H1 (cell line): ENCODE measurements around the gene LRRC4C. TPM values are rescaled to one million over a fixed set of nuclear protein-coding genes. Genes with fewer than 3 reads are reported as not detected.

Experiments used
- CTCF ChIA-PET: fragments of 300-600 bp; sonication (Branson Sonifier 250); formaldehyde crosslinking; loops from one replicate; lab custom pipeline; 2021; ENCODE audit not compliant: partially characterized antibody; lab: Charles Lee
- POLR2A ChIA-PET: fragments of 300-600 bp; sonication (Branson Sonifier 250); formaldehyde crosslinking; loops from one replicate; lab custom pipeline; 2021; ENCODE audit warnings: inconsistent platforms; ENCODE audit not compliant: partially characterized antibody; lab: Charles Lee
- DNase-seq, 2 experiments: peaks; one replicate each; pipeline versions ENCODE4 v3.0.0 to v3.0.0-alpha.2; 2010 to 2022; ENCODE audit warnings: low spot score in 2 of 2, low read depth in 1 of 2, mixed read lengths in 1 of 2
- FAIRE-seq: peaks from 2 replicates; lab custom pipeline; 2011; peaks lifted over from hg19 to GRCh38; lab: Jason Lieb, UNC
- H2AFZ ChIP-seq: 2 replicates; pipeline ENCODE4 v1.8.1; 2012; ENCODE audit warnings: low read length, inconsistent platforms
- H2AK5ac ChIP-seq: 2 replicates; pipeline ENCODE4 v1.6.1; 2013; ENCODE audit warnings: low read depth, low read length
- H2BK120ac ChIP-seq: replicated peaks from 2 replicates; pipeline ENCODE3; 2013; ENCODE audit warnings: low read depth, low read length, inconsistent platforms
- H2BK12ac ChIP-seq: 2 replicates; pipeline ENCODE4 v1.6.1; 2013; ENCODE audit warnings: low read depth, low read length
- H2BK15ac ChIP-seq: 2 replicates; pipeline ENCODE4 v1.6.1; 2013; ENCODE audit warnings: low read length
- H2BK20ac ChIP-seq: 2 replicates; pipeline ENCODE4 v1.6.1; 2013; ENCODE audit warnings: low read length
- H2BK5ac ChIP-seq: 2 replicates; pipeline ENCODE4 v1.6.1; 2013; ENCODE audit warnings: low read depth, low read length
- H3K14ac ChIP-seq: 2 replicates; pipeline ENCODE4 v1.6.1; 2013; ENCODE audit warnings: inconsistent platforms; ENCODE audit not compliant: insufficient read length
- H3K18ac ChIP-seq: 2 replicates; pipeline ENCODE4 v1.6.1; 2013; ENCODE audit warnings: low read length; ENCODE audit errors: extremely low read depth
- H3K23ac ChIP-seq: 2 replicates; pipeline ENCODE4 v1.6.1; 2013; ENCODE audit warnings: inconsistent platforms; ENCODE audit not compliant: insufficient read length
- H3K23me2 ChIP-seq: 2 replicates; pipeline ENCODE4 v1.6.1; 2013; ENCODE audit warnings: low read depth, low read length
- H3K27ac ChIP-seq: 2 replicates; pipeline ENCODE4 v1.6.1; 2011; ENCODE audit warnings: low read depth, low read length, inconsistent platforms
- H3K27me3 ChIP-seq, 4 experiments: replicated peaks in 1 of 4; 1 replicate in 1 of 4; 2 replicates in 3 of 4; pipeline versions ENCODE4 v1.6.1 to v1.8.1; 2011 to 2013; ENCODE audit warnings: low read length in 3 of 4, mild to moderate bottlenecking in 3 of 4, inconsistent platforms in 2 of 4, mixed read lengths in 2 of 4, moderate library complexity in 1 of 4; ENCODE audit not compliant: control insufficient read depth in 3 of 4, insufficient read depth in 3 of 4; ENCODE audit errors: extremely low read depth in 1 of 4
- H3K36me3 ChIP-seq, 4 experiments: 2 replicates each; pipeline versions ENCODE4 v1.6.1 to v1.8.1; 2011 to 2013; ENCODE audit warnings: mild to moderate bottlenecking in 4 of 4, low read length in 3 of 4, moderate library complexity in 2 of 4, control low read depth in 1 of 4, inconsistent platforms in 1 of 4; ENCODE audit not compliant: insufficient read depth in 4 of 4, control insufficient read depth in 2 of 4
- H3K4ac ChIP-seq: replicated peaks from 2 replicates; pipeline ENCODE3; 2013; ENCODE audit warnings: low read length, low read depth, mixed read lengths, inconsistent platforms; ENCODE audit not compliant: insufficient read length
- H3K4me1 ChIP-seq, 4 experiments: replicated peaks in 1 of 4; 1 replicate in 1 of 4; 2 replicates in 3 of 4; pipeline versions ENCODE4 v1.6.1 to v1.8.1; 2011 to 2013; ENCODE audit warnings: low read length in 3 of 4, inconsistent platforms in 2 of 4, mixed read lengths in 1 of 4; ENCODE audit not compliant: insufficient read depth in 4 of 4, control insufficient read depth in 3 of 4
- H3K4me2 ChIP-seq, 2 experiments: 2 replicates each; pipeline versions ENCODE4 v1.6.1 to v1.8.1; 2011 to 2013; ENCODE audit warnings: low read depth in 2 of 2, low read length in 2 of 2, control low read depth in 1 of 2, inconsistent platforms in 1 of 2, mild to moderate bottlenecking in 1 of 2; ENCODE audit not compliant: insufficient read depth in 1 of 2
- H3K4me3 ChIP-seq, 4 experiments: fragments of 200-600, 300-600 bp in 1 of 4; sonication (generic), shearing (Covaris generic), sonication (Bioruptor Twin) in 1 of 4; 2 replicates each; pipeline versions ENCODE4 v1.5.1 to v1.8.1; 2011 to 2016; ENCODE audit warnings: low read length in 4 of 4, low read depth in 3 of 4, control low read depth in 2 of 4, inconsistent platforms in 2 of 4, mild to moderate bottlenecking in 2 of 4, mixed read lengths in 1 of 4, moderate library complexity in 1 of 4; ENCODE audit not compliant: insufficient read depth in 2 of 4; ENCODE audit errors: extremely low read depth in 1 of 4
- H3K56ac ChIP-seq: replicated peaks from 2 replicates; pipeline ENCODE3; 2013; ENCODE audit warnings: low read depth, mild to moderate bottlenecking, mixed read lengths, low read length, inconsistent platforms; ENCODE audit not compliant: insufficient read length
- H3K79me1 ChIP-seq: 2 replicates; pipeline ENCODE4 v1.6.1; 2013; ENCODE audit warnings: low read depth, low read length, control low read depth
- H3K79me2 ChIP-seq, 2 experiments: 2 replicates each; pipeline versions ENCODE4 v1.6.1 to v1.8.1; 2012 to 2013; ENCODE audit warnings: low read length in 2 of 2, mild to moderate bottlenecking in 2 of 2, inconsistent platforms in 1 of 2; ENCODE audit not compliant: insufficient read depth in 2 of 2, control insufficient read depth in 1 of 2
- H3K9ac ChIP-seq, 4 experiments: replicated peaks in 1 of 4; 1 replicate in 1 of 4; 2 replicates in 3 of 4; pipeline versions ENCODE4 v1.6.1 to v1.8.1; 2011 to 2013; ENCODE audit warnings: low read depth in 3 of 4, low read length in 3 of 4, control low read depth in 2 of 4, mild to moderate bottlenecking in 2 of 4, moderate library complexity in 2 of 4, inconsistent platforms in 1 of 4; ENCODE audit errors: extremely low read depth in 1 of 4
- H3K9me3 ChIP-seq, 2 experiments: 2 replicates each; pipeline versions ENCODE4 v1.6.1 to v1.8.1; 2012 to 2013; ENCODE audit warnings: mild to moderate bottlenecking in 2 of 2, moderate library complexity in 2 of 2, control low read depth in 1 of 2, inconsistent platforms in 1 of 2, low read depth in 1 of 2, low read length in 1 of 2, mixed read lengths in 1 of 2; ENCODE audit not compliant: insufficient read depth in 2 of 2
- H4K20me1 ChIP-seq, 2 experiments: replicated peaks in 1 of 2; 2 replicates each; pipeline versions ENCODE3 to v1.8.1; 2011 to 2013; ENCODE audit warnings: inconsistent platforms in 2 of 2, low read length in 2 of 2, mild to moderate bottlenecking in 1 of 2; ENCODE audit not compliant: insufficient read depth in 2 of 2, control insufficient read depth in 1 of 2
- H4K5ac ChIP-seq: 2 replicates; pipeline ENCODE4 v1.6.1; 2013; ENCODE audit warnings: low read length, low read depth, mixed read lengths, inconsistent platforms; ENCODE audit not compliant: insufficient read length
- H4K8ac ChIP-seq: 2 replicates; pipeline ENCODE4 v1.8.0; 2013; ENCODE audit warnings: mild to moderate bottlenecking, moderate library complexity, low read length, inconsistent platforms; ENCODE audit not compliant: insufficient read depth; ENCODE audit errors: extremely low read depth
- H4K91ac ChIP-seq: replicated peaks from 2 replicates; pipeline ENCODE3; 2013; ENCODE audit warnings: low read length, mixed read lengths, inconsistent platforms; ENCODE audit not compliant: insufficient read length
- KDM4A ChIP-seq: IDR thresholded peaks from one replicate; pipeline ENCODE4 v1.7.1; 2012; ENCODE audit warnings: low read depth, mild to moderate bottlenecking, moderate library complexity, low read length, inconsistent platforms; ENCODE audit not compliant: severe bottlenecking
- SUZ12 ChIP-seq: fragments of 200-600 bp; sonication (generic); IDR thresholded peaks from 2 replicates; pipeline ENCODE4 v1.6.1; 2012; ENCODE audit warnings: mild to moderate bottlenecking, inconsistent platforms, low read length, moderate library complexity, mixed read lengths
- WGBS, 2 experiments: shearing (Covaris generic) in 1 of 2; methylation state at CpG; one replicate each; pipeline versions ENCODE4 v1.1.6 to v1.1.7; 2013 to 2015; ENCODE audit warnings: low lambda C conversion rate in 2 of 2, mixed read lengths in 2 of 2, inconsistent platforms in 1 of 2, low coverage in 1 of 2, missing lambda C conversion rate in 1 of 2; ENCODE audit not compliant: insufficient replicate concordance in 2 of 2, insufficient coverage in 1 of 2, insufficient read length in 1 of 2; ENCODE audit errors: extremely low coverage in 1 of 2, missing lambda C conversion rate in 1 of 2; 5-methylcytosine and 5-hydroxymethylcytosine counted together
- polyA plus RNA-seq, 7 experiments: library from polyadenylated mRNA; depleted of rRNA in 3 of 7; stranded (reverse) in 5 of 7; unstranded in 2 of 7; fragments of >200 nt in 5 of 7; fragments of 200-250 nt in 2 of 7; gene quantifications; 1 replicate in 5 of 7; 2 replicates in 1 of 7; 4 replicates in 1 of 7; pipeline versions ENCODE4 v1.2.1 to v1.2.3, GENCODE V29; 2011 to 2013; ENCODE audit warnings: missing spikeins in 2 of 7, mixed read lengths in 2 of 7
- total RNA-seq: library from RNA; stranded (reverse); fragmentation: NEBNext Ultra II Directional; extraction: Animal tissue kit (Norgen Biotek cat#: 25700); gene quantifications from 2 replicates; pipeline ENCODE4 v1.2.1, GENCODE V29; 2021

Gene LRRC4C
- total and polyA plus RNA-seq, 2 of the 8 experiments (the other 6 are each of a cell fraction or from before 2014, with no cell fraction given): 0.23 to 2.2 TPM

GRCh38 chr11:40619654-40620053 lies 839.8 kb downstream of the LRRC4C start:
- no peak overlapping the region for H3K4ac ChIP-seq
- FAIRE-seq (no peak), DNase-seq (no peak)
- H3K79me1 ChIP-seq: no peaks in the 10 kb centered on the region
- 97% methylated on average over 3 of the region's 3 CpGs; no CpG with 5 or more reads in 1 of the 2 experiments for WGBS, 2 experiments
- H3K79me2 ChIP-seq: no peaks in the 10 kb centered on the region
- no peak overlapping the region for H3K9ac ChIP-seq
- no peak overlapping the region for H4K5ac ChIP-seq
- H3K56ac ChIP-seq: no peak overlapping the region
- H2BK20ac ChIP-seq: no peak overlapping the region
- H3K23ac ChIP-seq: no peak overlapping the region
- no peaks in the 10 kb centered on the region for H3K4me1 ChIP-seq
- H2AK5ac ChIP-seq: no peak overlapping the region
- H2BK15ac ChIP-seq: no peak overlapping the region
- H2BK5ac ChIP-seq: no peak overlapping the region
- H4K8ac ChIP-seq: no peak overlapping the region
- H2BK12ac ChIP-seq: no peak overlapping the region
- no peak overlapping the region for H2AFZ ChIP-seq
- H3K4me3 ChIP-seq: no peak overlapping the region
- H3K27ac ChIP-seq: no peak overlapping the region
- no peaks in the 10 kb centered on the region for H3K9me3 ChIP-seq
- no peaks in the 10 kb centered on the region for H4K20me1 ChIP-seq
- no peaks in the 10 kb centered on the region for H3K23me2 ChIP-seq
- no peak overlapping the region for H3K4me2 ChIP-seq
- H3K36me3 ChIP-seq: no peaks in the 10 kb centered on the region
- H3K18ac ChIP-seq: no peak overlapping the region
- ChIA-PET POLR2A (no interaction called here), CTCF (interaction anchor here (0.7 kb wide), 2 partner anchors 16 to 674 kb away, joined by 4 read pairs; no protein-coding TSS in a partner anchor)
- H3K27me3 ChIP-seq: peaks cover 0 to 1% (median 0%) of the 10 kb centered on the region in 4 experiments; a peak in 1 of 7 replicates
- no peak overlapping the region for H4K91ac ChIP-seq
- no peak overlapping the region for H2BK120ac ChIP-seq
- H3K14ac ChIP-seq: no peak overlapping the region
- TF ChIP-seq SUZ12 (no peak), KDM4A (no peak)
